SK-N-SH (cell line): ENCODE measurements around the gene ORMDL2.

Experiments used
- CHD2 ChIP-seq: fragments of 150-350 bp; IDR thresholded peaks from 2 replicates; pipeline ENCODE4 v1.6.1; 2018; ENCODE audit warnings: low read length; ENCODE audit not compliant: partially characterized antibody
- FOSL2 ChIP-seq: IDR thresholded peaks from 2 replicates; pipeline ENCODE4 v1.4.0; 2012; ENCODE audit warnings: low read depth, mild to moderate bottlenecking, moderate library complexity, borderline replicate concordance
- GABPA ChIP-seq: IDR thresholded peaks from 2 replicates; pipeline ENCODE4 v1.4.0; 2012; ENCODE audit warnings: low read depth, mild to moderate bottlenecking
- GATA2 ChIP-seq: sonication (generic); formaldehyde crosslinking; IDR thresholded peaks from 2 replicates; pipeline ENCODE4 v1.5.0; 2020; ENCODE audit warnings: mild to moderate bottlenecking, missing genetic modification reagents
- MXI1 ChIP-seq: IDR thresholded peaks from 2 replicates; pipeline ENCODE4 v1.6.1; 2012; ENCODE audit warnings: mild to moderate bottlenecking, low read depth, low read length, improper control_type of control experiment
- TCF12 ChIP-seq: IDR thresholded peaks from 2 replicates; pipeline ENCODE4 v1.4.0; 2012
- TF ChIP-seq, protein P1 (sequence below): fragments of 200-600 bp; sonication (generic); IDR thresholded peaks from 2 replicates; pipeline ENCODE4 v1.6.1; 2017; ENCODE audit warnings: antibody characterized with exemption, mild to moderate bottlenecking, moderate library complexity
- TF ChIP-seq, protein P2 (sequence below): IDR thresholded peaks from 2 replicates; pipeline ENCODE4 v1.6.1; 2012; ENCODE audit warnings: mild to moderate bottlenecking, low read depth, low read length, moderate library complexity
- TF ChIP-seq, protein P3 (sequence below): fragments of 150-350 bp; IDR thresholded peaks from 2 replicates; pipeline ENCODE4 v1.6.1; 2017; ENCODE audit warnings: antibody characterized with exemption, low read length, low read depth, borderline replicate concordance

DNA sequence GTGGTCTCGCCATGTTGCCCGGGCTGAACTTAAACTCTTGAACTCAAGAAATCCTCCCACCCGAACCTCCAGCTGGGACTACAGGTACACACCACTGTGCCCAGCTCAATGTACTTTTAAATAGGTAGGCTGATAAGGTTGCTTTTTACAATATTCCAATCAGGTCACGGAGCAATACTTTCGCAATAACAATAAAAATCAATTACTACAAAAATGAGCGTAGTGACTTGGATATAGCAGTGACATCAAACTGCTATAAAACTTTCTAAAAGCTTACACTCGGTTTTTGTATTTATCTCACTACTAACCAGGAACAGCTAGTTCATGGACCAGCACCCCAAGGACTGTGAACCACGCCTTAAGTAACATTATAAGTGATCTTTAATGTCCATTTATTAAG, 10.9 kb upstream of the ORMDL2 start:
- no peak for TF ChIP-seq FOSL2
- TF ChIP-seq, protein P1, sequence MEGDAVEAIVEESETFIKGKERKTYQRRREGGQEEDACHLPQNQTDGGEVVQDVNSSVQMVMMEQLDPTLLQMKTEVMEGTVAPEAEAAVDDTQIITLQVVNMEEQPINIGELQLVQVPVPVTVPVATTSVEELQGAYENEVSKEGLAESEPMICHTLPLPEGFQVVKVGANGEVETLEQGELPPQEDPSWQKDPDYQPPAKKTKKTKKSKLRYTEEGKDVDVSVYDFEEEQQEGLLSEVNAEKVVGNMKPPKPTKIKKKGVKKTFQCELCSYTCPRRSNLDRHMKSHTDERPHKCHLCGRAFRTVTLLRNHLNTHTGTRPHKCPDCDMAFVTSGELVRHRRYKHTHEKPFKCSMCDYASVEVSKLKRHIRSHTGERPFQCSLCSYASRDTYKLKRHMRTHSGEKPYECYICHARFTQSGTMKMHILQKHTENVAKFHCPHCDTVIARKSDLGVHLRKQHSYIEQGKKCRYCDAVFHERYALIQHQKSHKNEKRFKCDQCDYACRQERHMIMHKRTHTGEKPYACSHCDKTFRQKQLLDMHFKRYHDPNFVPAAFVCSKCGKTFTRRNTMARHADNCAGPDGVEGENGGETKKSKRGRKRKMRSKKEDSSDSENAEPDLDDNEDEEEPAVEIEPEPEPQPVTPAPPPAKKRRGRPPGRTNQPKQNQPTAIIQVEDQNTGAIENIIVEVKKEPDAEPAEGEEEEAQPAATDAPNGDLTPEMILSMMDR = no peak
- TF ChIP-seq, protein P2, sequence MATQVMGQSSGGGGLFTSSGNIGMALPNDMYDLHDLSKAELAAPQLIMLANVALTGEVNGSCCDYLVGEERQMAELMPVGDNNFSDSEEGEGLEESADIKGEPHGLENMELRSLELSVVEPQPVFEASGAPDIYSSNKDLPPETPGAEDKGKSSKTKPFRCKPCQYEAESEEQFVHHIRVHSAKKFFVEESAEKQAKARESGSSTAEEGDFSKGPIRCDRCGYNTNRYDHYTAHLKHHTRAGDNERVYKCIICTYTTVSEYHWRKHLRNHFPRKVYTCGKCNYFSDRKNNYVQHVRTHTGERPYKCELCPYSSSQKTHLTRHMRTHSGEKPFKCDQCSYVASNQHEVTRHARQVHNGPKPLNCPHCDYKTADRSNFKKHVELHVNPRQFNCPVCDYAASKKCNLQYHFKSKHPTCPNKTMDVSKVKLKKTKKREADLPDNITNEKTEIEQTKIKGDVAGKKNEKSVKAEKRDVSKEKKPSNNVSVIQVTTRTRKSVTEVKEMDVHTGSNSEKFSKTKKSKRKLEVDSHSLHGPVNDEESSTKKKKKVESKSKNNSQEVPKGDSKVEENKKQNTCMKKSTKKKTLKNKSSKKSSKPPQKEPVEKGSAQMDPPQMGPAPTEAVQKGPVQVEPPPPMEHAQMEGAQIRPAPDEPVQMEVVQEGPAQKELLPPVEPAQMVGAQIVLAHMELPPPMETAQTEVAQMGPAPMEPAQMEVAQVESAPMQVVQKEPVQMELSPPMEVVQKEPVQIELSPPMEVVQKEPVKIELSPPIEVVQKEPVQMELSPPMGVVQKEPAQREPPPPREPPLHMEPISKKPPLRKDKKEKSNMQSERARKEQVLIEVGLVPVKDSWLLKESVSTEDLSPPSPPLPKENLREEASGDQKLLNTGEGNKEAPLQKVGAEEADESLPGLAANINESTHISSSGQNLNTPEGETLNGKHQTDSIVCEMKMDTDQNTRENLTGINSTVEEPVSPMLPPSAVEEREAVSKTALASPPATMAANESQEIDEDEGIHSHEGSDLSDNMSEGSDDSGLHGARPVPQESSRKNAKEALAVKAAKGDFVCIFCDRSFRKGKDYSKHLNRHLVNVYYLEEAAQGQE = no peak
- no peak for TF ChIP-seq MXI1
- no peak for TF ChIP-seq GATA2
- TF ChIP-seq, protein P3, sequence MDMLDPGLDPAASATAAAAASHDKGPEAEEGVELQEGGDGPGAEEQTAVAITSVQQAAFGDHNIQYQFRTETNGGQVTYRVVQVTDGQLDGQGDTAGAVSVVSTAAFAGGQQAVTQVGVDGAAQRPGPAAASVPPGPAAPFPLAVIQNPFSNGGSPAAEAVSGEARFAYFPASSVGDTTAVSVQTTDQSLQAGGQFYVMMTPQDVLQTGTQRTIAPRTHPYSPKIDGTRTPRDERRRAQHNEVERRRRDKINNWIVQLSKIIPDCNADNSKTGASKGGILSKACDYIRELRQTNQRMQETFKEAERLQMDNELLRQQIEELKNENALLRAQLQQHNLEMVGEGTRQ = no peak
- no peak for TF ChIP-seq GABPA
- no peak for TF ChIP-seq TCF12
- no peak for TF ChIP-seq CHD2
